ENCODE data around the gene RNF180.

The RNF180 gene

DNA sequence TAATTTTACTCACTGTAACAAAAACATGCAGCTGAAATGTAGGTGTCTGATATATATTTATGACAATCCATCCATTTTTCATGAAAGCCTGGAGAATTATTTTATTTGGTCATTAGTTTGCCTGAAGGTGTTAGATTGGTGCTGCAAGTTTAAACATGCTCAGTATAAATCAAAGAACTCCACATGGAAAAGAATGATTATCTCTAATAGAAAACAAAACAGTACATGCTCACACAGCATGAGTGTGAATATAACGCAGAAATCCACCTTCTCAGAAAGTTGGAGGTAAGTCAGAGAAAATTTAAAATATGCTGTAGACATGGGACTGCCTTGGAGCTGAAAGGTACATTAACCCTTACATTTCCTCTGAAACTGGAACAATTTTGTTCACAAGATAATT lies 174.7 kb downstream of the RNF180 start:
- no peak for DNase-seq (ENCODE audit: low read depth)
- TF ChIP-seq, protein P1, sequence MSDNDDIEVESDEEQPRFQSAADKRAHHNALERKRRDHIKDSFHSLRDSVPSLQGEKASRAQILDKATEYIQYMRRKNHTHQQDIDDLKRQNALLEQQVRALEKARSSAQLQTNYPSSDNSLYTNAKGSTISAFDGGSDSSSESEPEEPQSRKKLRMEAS (IDR thresholded peaks at IDR 0.05; ENCODE audit: low read depth, low read length) = no peak
- no peak for TF ChIP-seq POLR2A (IDR thresholded peaks at IDR 0.05; ENCODE audit: extremely low read depth, insufficient read length)
- TF ChIP-seq, protein P2, sequence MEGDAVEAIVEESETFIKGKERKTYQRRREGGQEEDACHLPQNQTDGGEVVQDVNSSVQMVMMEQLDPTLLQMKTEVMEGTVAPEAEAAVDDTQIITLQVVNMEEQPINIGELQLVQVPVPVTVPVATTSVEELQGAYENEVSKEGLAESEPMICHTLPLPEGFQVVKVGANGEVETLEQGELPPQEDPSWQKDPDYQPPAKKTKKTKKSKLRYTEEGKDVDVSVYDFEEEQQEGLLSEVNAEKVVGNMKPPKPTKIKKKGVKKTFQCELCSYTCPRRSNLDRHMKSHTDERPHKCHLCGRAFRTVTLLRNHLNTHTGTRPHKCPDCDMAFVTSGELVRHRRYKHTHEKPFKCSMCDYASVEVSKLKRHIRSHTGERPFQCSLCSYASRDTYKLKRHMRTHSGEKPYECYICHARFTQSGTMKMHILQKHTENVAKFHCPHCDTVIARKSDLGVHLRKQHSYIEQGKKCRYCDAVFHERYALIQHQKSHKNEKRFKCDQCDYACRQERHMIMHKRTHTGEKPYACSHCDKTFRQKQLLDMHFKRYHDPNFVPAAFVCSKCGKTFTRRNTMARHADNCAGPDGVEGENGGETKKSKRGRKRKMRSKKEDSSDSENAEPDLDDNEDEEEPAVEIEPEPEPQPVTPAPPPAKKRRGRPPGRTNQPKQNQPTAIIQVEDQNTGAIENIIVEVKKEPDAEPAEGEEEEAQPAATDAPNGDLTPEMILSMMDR (IDR thresholded peaks at IDR 0.05; ENCODE audit: low read depth, low read length) = no peak
- TF ChIP-seq MYC (IDR thresholded peaks at IDR 0.05; ENCODE audit: low read depth, low read length) = no peak

DNA sequence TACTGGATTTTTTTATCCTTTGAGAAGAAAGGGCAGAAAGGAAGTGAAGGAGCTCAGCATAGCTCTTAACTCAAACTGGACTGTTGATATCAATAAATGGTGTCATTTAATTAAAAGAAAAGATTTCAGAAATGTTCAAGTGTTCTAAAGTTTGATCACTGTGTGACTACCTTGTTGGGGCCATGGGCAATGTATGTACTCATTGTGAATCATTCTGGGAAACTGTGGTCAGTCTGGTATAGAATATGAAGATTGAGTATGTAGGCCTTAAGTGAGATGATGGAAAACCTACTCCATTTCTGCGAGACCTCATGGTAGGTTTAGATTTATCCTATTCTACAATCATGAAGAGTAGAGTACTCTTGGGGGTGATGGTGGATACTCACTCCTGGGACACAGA lies 175.7 kb downstream of the RNF180 start:
- TF ChIP-seq, protein P2 (IDR thresholded peaks at IDR 0.05; ENCODE audit: low read depth, low read length) = no peak
- TF ChIP-seq, protein P1 (IDR thresholded peaks at IDR 0.05; ENCODE audit: low read depth, low read length) = no peak
- no peak for TF ChIP-seq MYC (IDR thresholded peaks at IDR 0.05; ENCODE audit: low read depth, low read length)
- no peak for TF ChIP-seq POLR2A (IDR thresholded peaks at IDR 0.05; ENCODE audit: extremely low read depth, insufficient read length)
- DNase-seq (ENCODE audit: low read depth) = no peak
- H3K4me3 ChIP-seq (ENCODE audit: low read depth, low read length) = no peak overlapping the region

More for the DNA sequence above, 174.7 kb downstream of the RNF180 start:
- H3K4me3 ChIP-seq (ENCODE audit: low read depth, low read length) = no peak overlapping the region

DNA sequence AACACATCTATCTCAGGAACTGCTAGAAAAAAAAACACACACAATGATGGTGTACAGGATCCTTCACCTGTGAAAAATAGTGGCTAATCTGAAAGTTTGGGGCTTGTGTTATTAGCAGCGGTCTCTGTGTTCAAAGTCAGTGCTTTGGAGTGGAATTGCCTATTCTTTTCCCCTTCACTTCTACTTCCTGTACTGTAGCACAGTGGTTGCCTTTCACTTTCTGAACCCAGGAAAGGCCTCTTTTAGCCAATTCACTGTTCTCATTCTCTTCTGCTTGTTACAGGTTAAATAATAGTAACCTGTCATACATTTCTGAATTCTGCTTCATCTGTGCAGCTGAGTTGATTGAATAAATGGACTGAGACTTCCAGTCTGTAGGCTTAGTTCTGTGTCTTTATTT lies 178.9 kb downstream of the RNF180 start:
- no peak for DNase-seq (ENCODE audit: low read depth)
- no peak overlapping the region for H3K4me3 ChIP-seq (ENCODE audit: low read depth, low read length)
- TF ChIP-seq POLR2A (IDR thresholded peaks at IDR 0.05; ENCODE audit: extremely low read depth, insufficient read length) = no peak
- no peak for TF ChIP-seq MYC (IDR thresholded peaks at IDR 0.05; ENCODE audit: low read depth, low read length)
- TF ChIP-seq, protein P2 (IDR thresholded peaks at IDR 0.05; ENCODE audit: low read depth, low read length) = no peak
- TF ChIP-seq, protein P1 (IDR thresholded peaks at IDR 0.05; ENCODE audit: low read depth, low read length) = no peak

DNA sequence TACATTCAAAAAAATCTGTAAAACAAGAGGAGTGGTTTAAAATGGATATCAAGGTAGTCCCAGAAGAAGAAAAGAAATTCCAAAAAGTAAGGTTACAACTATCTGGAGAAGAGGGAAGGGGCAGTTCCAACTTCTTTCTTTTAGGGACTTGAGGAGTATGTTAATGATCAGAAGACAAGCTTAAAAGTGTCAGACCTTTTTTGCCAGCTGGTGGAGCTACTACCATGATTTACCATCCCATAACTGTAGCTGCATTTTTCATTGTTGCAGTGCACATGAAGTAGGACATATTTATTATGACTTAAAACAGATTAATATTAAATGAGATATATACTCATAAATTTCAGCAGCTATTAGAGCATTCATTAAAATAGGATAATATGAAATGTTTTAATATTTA lies 181.7 kb downstream of the RNF180 start:
- TF ChIP-seq, protein P1 (IDR thresholded peaks at IDR 0.05; ENCODE audit: low read depth, low read length) = no peak
- no peak for TF ChIP-seq MYC (IDR thresholded peaks at IDR 0.05; ENCODE audit: low read depth, low read length)
- TF ChIP-seq, protein P2 (IDR thresholded peaks at IDR 0.05; ENCODE audit: low read depth, low read length) = no peak
- TF ChIP-seq POLR2A (IDR thresholded peaks at IDR 0.05; ENCODE audit: extremely low read depth, insufficient read length) = no peak
- peak; percentile 2 for DNase-seq (ENCODE audit: low read depth)
- no peak overlapping the region for H3K4me3 ChIP-seq (ENCODE audit: low read depth, low read length)

DNA sequence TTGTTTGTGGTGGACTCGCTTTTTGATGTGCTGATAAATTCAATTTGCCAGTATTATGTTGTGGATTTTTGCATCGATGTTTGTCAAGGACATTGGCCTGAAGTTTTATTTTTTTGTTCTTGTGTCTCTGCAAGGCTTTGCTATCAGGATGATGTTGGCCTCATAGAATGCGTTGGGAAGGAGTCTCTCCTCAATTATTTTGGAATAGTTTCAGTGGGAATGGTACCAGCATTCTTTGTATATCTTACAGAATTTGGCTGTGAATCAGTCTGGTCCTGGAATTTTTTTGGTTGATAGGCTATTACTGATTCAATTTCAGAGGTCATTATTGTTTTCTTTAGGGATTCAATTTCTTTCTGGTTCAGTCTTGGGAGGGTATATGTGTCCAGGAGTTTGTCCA lies 198.8 kb downstream of the RNF180 start:
- TF ChIP-seq, protein P2 (IDR thresholded peaks at IDR 0.05; ENCODE audit: low read depth, low read length) = no peak
- TF ChIP-seq, protein P1 (IDR thresholded peaks at IDR 0.05; ENCODE audit: low read depth, low read length) = no peak
- TF ChIP-seq POLR2A (IDR thresholded peaks at IDR 0.05; ENCODE audit: extremely low read depth, insufficient read length) (no peak), MYC (IDR thresholded peaks at IDR 0.05; ENCODE audit: low read depth, low read length) (no peak)
- no peak overlapping the region for H3K4me3 ChIP-seq (ENCODE audit: low read depth, low read length)
- DNase-seq (ENCODE audit: low read depth) = no peak

Measured in NB4 (cell line).